GM10248 (cell line): Measurements from ENCODE around the gene SCCPDH.

ENCODE experiments used
- CTCF ChIA-PET: fragments of 300-600 bp; sonication (Branson Sonifier 250); formaldehyde crosslinking; extraction: SDS; loops from one replicate; lab custom pipeline; 2021; ENCODE audit warnings: antibody characterized with exemption; lab: Yijun Ruan, JAX
- POLR2A ChIA-PET: fragments of 350-650 bp; sonication (Branson Sonifier 250); formaldehyde crosslinking; extraction: SDS; loops from one replicate; lab custom pipeline; 2020; ENCODE audit warnings: antibody characterized with exemption; lab: Yijun Ruan, JAX
- DNase-seq: peaks from one replicate; pipeline ENCODE4 v3.0.0; 2012; ENCODE audit errors: extremely low spot score
- CTCF ChIP-seq: IDR thresholded peaks from 2 replicates; pipeline ENCODE4 v1.5.1; 2012; ENCODE audit warnings: mild to moderate bottlenecking, low read depth; ENCODE audit errors: extremely low read depth, missing control alignments, control extremely low read depth

SCCPDH gene

GRCh38 chr1:246797597-246797996 lies 73.4 kb downstream of the SCCPDH start:
- no peak for TF ChIP-seq CTCF
- POLR2A ChIA-PET, result no interaction called here
- CTCF ChIA-PET, result interaction anchor here (1.4 to 1.9 kb wide), 2 partner anchors 9 to 10 kb away, joined by 4 to 5 read pairs; no protein-coding TSS in a partner anchor
- DNase-seq, result no peak

- CTCF ChIA-PET, result interaction anchor here (1.4 to 1.9 kb wide), 2 partner anchors 8 to 10 kb away, joined by 4 to 5 read pairs; no protein-coding TSS in a partner anchor
- POLR2A ChIA-PET, result no interaction called here
- TF ChIP-seq CTCF, result no peak
- no peak for DNase-seq
Observed at GRCh38 chr1:246798107-246798506, 73.9 kb downstream of the SCCPDH start.

GRCh38 chr1:246798606-246799496 lies 74.6 kb downstream of the SCCPDH start:
- ChIA-PET CTCF (interaction anchor here (1.4 to 1.9 kb wide), 2 partner anchors 8 to 11 kb away, joined by 4 to 5 read pairs; no protein-coding TSS in a partner anchor), POLR2A (no interaction called here)
- no peak for TF ChIP-seq CTCF
- DNase-seq, result no peak

- no peak for TF ChIP-seq CTCF
- DNase-seq, result no peak
- ChIA-PET CTCF (interaction anchor here (1.0 kb wide), 1 partner anchor 12 kb away, joined by 3 read pairs; no protein-coding TSS in a partner anchor), POLR2A (no interaction called here)
Observed at GRCh38 chr1:246800356-246800755, 76.1 kb downstream of the SCCPDH start.

GRCh38 chr1:246800756-246801155 lies 76.5 kb downstream of the SCCPDH start:
- no peak for DNase-seq
- ChIA-PET CTCF (no interaction called here), POLR2A (no interaction called here)
- no peak for TF ChIP-seq CTCF

GRCh38 chr1:246801241-246802020 lies 77.2 kb downstream of the SCCPDH start:
- no peak for TF ChIP-seq CTCF
- ChIA-PET CTCF (no interaction called here), POLR2A (no interaction called here)
- DNase-seq, result no peak
